GM12865 (cell line): ENCODE results near the gene GNAI1.

ENCODE experiments used
- DNase-seq: peaks from one replicate; pipeline ENCODE4 v3.0.0; 2010; ENCODE audit warnings: low read depth
- H3K4me3 ChIP-seq: 2 replicates; pipeline ENCODE4 v1.5.1; 2011; ENCODE audit warnings: mild to moderate bottlenecking, low read depth, low read length, control low read depth
- CTCF ChIP-seq: IDR thresholded peaks from 2 replicates; pipeline ENCODE4 v1.5.1; 2011; ENCODE audit warnings: low read length, control low read depth, low read depth, inconsistent platforms; ENCODE audit not compliant: insufficient read depth; ENCODE audit errors: missing control alignments

GNAI1 gene

GRCh38 chr7:80181411-80181810 lies 46.8 kb downstream of the GNAI1 start:
- TF ChIP-seq CTCF, result no peak
- DNase-seq, result no peak
- no peak overlapping the region for H3K4me3 ChIP-seq

GRCh38 chr7:80182630-80183276 lies 48.1 kb downstream of the GNAI1 start:
- no peak for TF ChIP-seq CTCF
- no peak overlapping the region for H3K4me3 ChIP-seq
- DNase-seq, result no peak

- TF ChIP-seq CTCF, result no peak
- H3K4me3 ChIP-seq, result no peak overlapping the region
- DNase-seq, result no peak
Observed at GRCh38 chr7:80183351-80183750, 48.7 kb downstream of the GNAI1 start.

GRCh38 chr7:80183900-80184685 lies 49.5 kb downstream of the GNAI1 start:
- no peak overlapping the region for H3K4me3 ChIP-seq
- TF ChIP-seq CTCF, result no peak
- DNase-seq, result no peak

GRCh38 chr7:80184693-80185092 lies 50.1 kb downstream of the GNAI1 start:
- no peak for DNase-seq
- no peak overlapping the region for H3K4me3 ChIP-seq
- TF ChIP-seq CTCF, result no peak

GRCh38 chr7:80185571-80185970 lies 50.9 kb downstream of the GNAI1 start:
- TF ChIP-seq CTCF, result no peak
- DNase-seq, result no peak

More at GRCh38 chr7:80185571-80185970, 50.9 kb downstream of the GNAI1 start:
- H3K4me3 ChIP-seq, result no peak overlapping the region
